Measurements from ENCODE around the gene ECSCR. TPM values are rescaled to one million over a fixed set of nuclear protein-coding genes. Genes with fewer than 3 reads are reported as not detected.

Gene ECSCR
- total RNA-seq = 0.52 and 1.5 TPM in 2 replicates

GRCh38 chr5:139462586-139463276, at the start of gene ECSCR:
TSS of gene ECSCR (minus strand) at chr5:139462743. CDS start at chr5:139462670, 73 bp downstream.

DNA sequence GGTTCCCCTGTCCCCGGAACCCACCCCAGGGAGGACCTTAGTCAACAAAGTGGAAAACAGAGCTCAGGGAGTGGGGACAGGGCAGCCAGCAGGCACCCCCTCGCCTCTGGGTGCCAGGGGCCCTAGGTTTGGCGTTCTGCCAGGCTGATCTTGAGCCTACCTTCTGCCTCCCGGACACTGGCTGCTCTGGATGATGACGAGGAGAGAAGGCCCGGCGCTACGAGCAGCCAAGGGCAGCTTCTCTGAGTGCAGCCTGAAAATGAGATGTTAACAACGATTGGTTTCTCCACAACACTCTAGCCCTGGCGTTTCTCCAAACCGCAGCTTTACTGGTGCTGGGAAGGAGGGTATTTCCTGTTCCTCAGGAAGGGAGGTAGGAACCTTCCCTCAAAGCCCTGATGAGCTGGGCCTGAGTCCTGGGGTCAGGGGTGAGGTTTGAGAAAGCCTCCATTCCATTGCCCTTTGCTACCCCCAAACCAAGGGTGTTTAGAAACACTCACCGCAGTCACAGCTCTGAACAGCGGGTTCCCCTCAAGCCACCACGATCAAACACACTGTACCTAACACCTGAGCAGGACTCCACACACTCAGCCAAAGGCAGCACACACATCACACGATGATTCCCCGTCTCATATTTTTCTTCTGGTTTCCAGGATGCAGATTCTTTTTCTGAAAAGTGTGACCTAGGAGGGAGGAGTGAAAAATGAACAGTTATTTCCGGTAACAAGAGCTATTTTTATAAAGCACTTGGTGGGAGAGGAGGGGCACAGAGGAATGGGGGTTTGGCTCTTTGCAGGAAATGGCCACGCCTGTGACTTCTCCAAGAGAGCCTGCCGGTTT, 19.7 kb upstream of the ECSCR start, which contains the start of gene STING1:
Gene STING1, minus strand, starts transcription at position 709 of the 840 bp plus-strand sequence. CDS start 1,054 bp downstream, outside the sequence.

GRCh38 chr5:139470821-139471300, 8.3 kb upstream of the ECSCR start, which contains the start of gene SMIM33:
TSS of gene SMIM33 (plus strand) at chr5:139471004. CDS start at chr5:139471122, 118 bp downstream.

DNA sequence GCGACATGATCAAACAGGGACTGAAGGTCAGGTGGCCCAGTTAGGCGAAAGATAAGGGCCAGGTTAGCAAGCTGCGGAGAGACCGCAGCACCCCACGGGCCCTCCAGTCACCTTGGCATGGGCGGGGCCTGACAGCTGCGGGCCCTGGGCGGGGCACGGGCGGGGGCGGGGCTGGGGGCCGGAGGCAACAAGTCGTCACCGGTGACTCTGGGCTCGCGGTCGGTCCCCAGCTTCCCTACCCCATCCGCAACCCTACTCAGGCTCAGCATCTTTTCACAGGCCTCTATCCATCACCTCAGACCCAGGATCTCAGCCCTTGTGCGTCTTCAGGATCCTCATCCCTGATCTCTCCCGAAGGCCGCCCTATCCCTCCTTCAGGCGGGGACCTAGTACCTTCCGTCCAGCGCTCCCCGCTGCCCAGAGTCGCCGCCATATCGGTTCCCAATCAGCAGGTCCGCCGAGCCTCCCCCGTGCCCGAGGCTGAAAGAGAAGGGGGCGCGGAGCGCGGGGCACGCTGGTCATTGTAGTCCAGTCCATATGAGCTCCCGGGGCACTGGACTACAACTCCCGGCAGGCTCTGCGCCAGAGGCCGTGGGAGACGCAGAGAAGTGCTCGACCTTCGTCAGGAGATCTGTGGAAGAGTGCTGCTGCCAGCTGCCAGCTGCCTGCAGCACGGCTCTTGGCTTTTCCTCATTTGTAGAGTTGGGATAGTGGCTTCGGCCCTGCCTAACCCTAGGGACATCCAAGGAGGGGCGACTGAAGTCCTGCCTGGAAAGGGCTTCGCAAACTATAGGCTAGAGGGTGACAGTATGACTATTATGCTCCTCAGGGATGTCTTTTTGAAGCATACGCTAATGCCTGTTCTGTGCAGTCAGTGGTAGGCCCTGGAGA, 23.3 kb downstream of the ECSCR start, which contains the start of gene DNAJC18:
Gene DNAJC18, minus strand, starts transcription at position 513 of the 891 bp plus-strand sequence. Its CDS starts 80 bp downstream, at position 433.

DNA sequence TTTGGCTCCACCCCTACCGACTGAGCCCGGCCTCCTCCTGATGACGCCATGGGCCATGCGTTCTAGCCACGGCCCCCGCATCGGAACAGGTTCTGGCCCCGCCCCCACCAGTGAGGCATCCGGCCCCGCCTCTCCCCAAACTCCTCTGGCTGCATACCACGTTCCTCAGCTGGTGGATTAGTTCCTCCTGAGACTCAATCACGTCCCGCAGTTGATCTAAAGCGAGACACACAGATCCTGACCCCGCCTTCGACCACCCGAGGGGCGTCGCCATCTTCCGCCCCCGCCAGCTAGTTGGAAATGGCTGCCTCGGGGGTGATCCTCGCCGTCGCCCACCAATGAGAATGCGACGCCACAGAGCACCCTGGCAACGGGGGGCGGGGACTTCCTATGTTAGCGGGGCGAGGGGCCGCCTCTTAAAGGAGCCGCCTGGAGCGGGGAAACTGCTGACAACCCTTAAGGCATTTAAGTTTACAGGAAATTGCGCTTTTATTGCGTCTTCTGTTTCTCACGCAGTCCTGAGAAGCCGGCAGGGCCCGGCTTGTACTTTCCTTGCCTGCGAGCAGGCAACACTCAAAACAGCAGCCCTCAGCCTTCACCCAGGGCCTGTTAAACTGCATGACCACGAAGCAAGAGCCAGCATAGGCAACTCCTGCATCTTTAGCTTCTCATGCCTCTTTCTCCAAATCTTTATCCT, 58.6 kb downstream of the ECSCR start, which contains the start of gene SPATA24:
Gene SPATA24, minus strand, starts transcription at position 303 of the 697 bp plus-strand sequence. Its CDS starts 29 bp downstream, at position 274.

Small RNA genes within 50 kb of the gene (small RNA-seq; reads per million reads assigned to genes)
- not detected for gene RNU5B-4P

Other genes starting within 250 kb of the ECSCR start
- gene MATR3, start 169.0 kb downstream of the ECSCR start, total RNA-seq = 270 and 332 TPM in 2 replicates
- 72.5 and 77.1 TPM in 2 replicates for gene PAIP2, start 120.9 kb downstream of the ECSCR start, total RNA-seq
- gene SLC23A1, start 79.4 kb downstream of the ECSCR start, total RNA-seq = not detected in 2 replicates
- not detected in 2 replicates for gene MZB1, start 72.8 kb downstream of the ECSCR start, total RNA-seq
- gene PROB1, start 67.6 kb downstream of the ECSCR start, total RNA-seq = 0.76 and 0.78 TPM in 2 replicates
- 2.3 and 4.1 TPM in 2 replicates for gene SPATA24, start 58.7 kb downstream of the ECSCR start, total RNA-seq
- 13.4 and 14.2 TPM in 2 replicates for gene DNAJC18, start 23.2 kb downstream of the ECSCR start, total RNA-seq
- gene SMIM33, start 8.3 kb upstream of the ECSCR start, total RNA-seq = not detected in 2 replicates
- 85.7 and 90.4 TPM in 2 replicates for gene STING1, start 20.0 kb upstream of the ECSCR start, total RNA-seq
- gene UBE2D2, start 98.6 kb upstream of the ECSCR start, total RNA-seq = 57.4 and 58.8 TPM in 2 replicates
- 89.4 and 101 TPM in 2 replicates for gene CXXC5, start 185.6 kb upstream of the ECSCR start, total RNA-seq

Data from articular chondrocyte of knee joint (primary cell).